ENCODE data around the gene SKI. TPM values are rescaled to one million over a fixed set of nuclear protein-coding genes. Genes with fewer than 3 reads are reported as not detected.

SKI gene
- total and polyA plus RNA-seq, 2 donors (not counting 1 experiment from before 2014, with no cell fraction given) = 14.9 to 74.9 TPM

DNA sequence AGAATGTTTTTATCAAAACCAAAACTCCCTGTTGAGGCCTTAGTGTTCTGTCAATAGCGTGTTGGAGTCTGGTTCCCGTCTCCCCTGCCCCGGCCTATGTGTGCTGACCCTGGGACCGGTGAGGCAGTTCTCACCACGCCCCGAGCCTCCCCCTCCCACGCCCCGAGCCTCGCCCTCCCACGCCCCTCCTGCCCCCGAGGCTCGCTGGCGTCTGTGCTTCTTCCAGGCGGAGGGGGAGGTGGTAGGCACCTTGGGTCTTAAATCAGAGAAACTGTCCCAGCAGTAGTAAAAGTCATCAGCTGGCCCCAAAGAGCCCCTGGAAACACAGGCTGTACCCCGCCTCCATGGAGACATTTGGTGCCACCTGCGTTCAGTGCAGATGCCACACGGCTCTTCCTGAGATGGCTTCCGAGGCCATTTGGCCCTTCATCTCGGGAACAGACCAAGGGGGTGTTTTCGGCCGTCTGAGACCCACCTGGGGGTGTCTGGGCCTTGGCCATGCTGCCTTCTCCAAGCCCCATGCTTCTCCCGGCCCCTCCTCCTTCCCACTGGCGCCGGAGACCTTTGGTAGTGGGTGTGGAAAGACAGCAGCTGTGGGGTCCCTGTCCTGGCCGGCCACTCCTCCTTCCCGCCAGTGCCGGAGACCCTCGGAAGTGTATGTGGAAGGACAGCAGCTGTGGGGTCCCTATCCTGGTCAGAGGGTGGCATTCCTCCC, 44.7 kb downstream of the SKI start:
- H3K36me3 ChIP-seq (replicated peaks in 1 of 2; ENCODE audit: control extremely low read depth in 1 of 2, control insufficient read depth in 1 of 2, extremely low read depth in 1 of 2, insufficient read depth in 2 of 2, low read length in 1 of 2) = peaks cover 0 to 9% of the 10 kb centered on the region in 2 experiments
- CTCF ChIA-PET = interaction anchor here (0.6 kb wide), 1 partner anchor 10 kb away, joined by 3 read pairs; no protein-coding TSS in a partner anchor
- Mint-ChIP-seq H3K27me3 (no peaks in the 10 kb centered on the region), H3K9me3 (ENCODE audit: insufficient read depth) (no peaks in the 10 kb centered on the region), H3K27ac (no peak overlapping the region), H3K4me1 (peaks cover 61% of the 10 kb centered on the region), H3K4me3 (no peak overlapping the region)
- no peaks in the 10 kb centered on the region for H3K27me3 ChIP-seq (replicated peaks in 1 of 4; ENCODE audit: control extremely low read depth in 1 of 4, control insufficient read depth in 3 of 4, insufficient read depth in 4 of 4, low read length in 3 of 4)
- no peak overlapping the region for H3K4me2 ChIP-seq (replicated peaks; ENCODE audit: low read depth, low read length, poor library complexity, severe bottlenecking)
- peaks cover 100% of the 10 kb centered on the region for H3K79me2 ChIP-seq (ENCODE audit: control insufficient read depth, insufficient read depth, low read length)
- H3K9ac ChIP-seq (ENCODE audit: low read length) = no peak overlapping the region
- no peak for TF ChIP-seq CTCF (IDR thresholded peaks at IDR 0.05)
- no peak for TF ChIP-seq EZH2 (IDR thresholded peaks at IDR 0.05; ENCODE audit: borderline replicate concordance, insufficient read depth, low read depth, low read length, poor library complexity, severe bottlenecking)
- H3K9me3 ChIP-seq (ENCODE audit: control extremely low read depth in 1 of 3, control insufficient read depth in 2 of 3, insufficient read depth in 1 of 3, low read length in 2 of 3) = no peaks in the 10 kb centered on the region
- H3K4me3 ChIP-seq (ENCODE audit: control extremely low read depth in 1 of 5, extremely low read depth in 1 of 5, insufficient read depth in 1 of 5, low read depth in 2 of 5, low read length in 4 of 5) = no peak overlapping the region
- H2AFZ ChIP-seq (ENCODE audit: insufficient read depth, low read depth, low read length, poor library complexity, severe bottlenecking) = no peak overlapping the region
- POLR2A ChIA-PET = no interaction called here
- DNase-seq (no peak), ATAC-seq (ENCODE audit: low read depth) (no peak)
- peaks cover 29 to 52% of the 10 kb centered on the region in 2 donors for H3K4me1 ChIP-seq (ENCODE audit: control insufficient read depth in 2 of 2, insufficient read depth in 2 of 2, low read length in 2 of 2)
- H4K20me1 ChIP-seq (ENCODE audit: control insufficient read depth, insufficient read depth, low read length, poor library complexity, severe bottlenecking) = peaks cover 100% of the 10 kb centered on the region
- no peak overlapping the region for H3K27ac ChIP-seq (ENCODE audit: low read length in 2 of 2)
- 90% methylated on average over 18 of the region's 28 CpGs for WGBS (ENCODE audit: insufficient coverage)
- intact Hi-C loops (cut with micrococcal nuclease) = no loop called here

- no peak for TF ChIP-seq CTCF (IDR thresholded peaks at IDR 0.05)
- no peak for TF ChIP-seq EZH2 (IDR thresholded peaks at IDR 0.05; ENCODE audit: borderline replicate concordance, insufficient read depth, low read depth, low read length, poor library complexity, severe bottlenecking)
- Mint-ChIP-seq H3K27ac (no peak overlapping the region), H3K27me3 (no peaks in the 10 kb centered on the region), H3K9me3 (ENCODE audit: insufficient read depth) (no peaks in the 10 kb centered on the region), H3K4me3 (no peak overlapping the region), H3K4me1 (peaks cover 64% of the 10 kb centered on the region)
- H2AFZ ChIP-seq (ENCODE audit: insufficient read depth, low read depth, low read length, poor library complexity, severe bottlenecking) = no peak overlapping the region
- no peak overlapping the region for H3K4me3 ChIP-seq (ENCODE audit: control extremely low read depth in 1 of 5, extremely low read depth in 1 of 5, insufficient read depth in 1 of 5, low read depth in 2 of 5, low read length in 4 of 5)
- H3K9ac ChIP-seq (ENCODE audit: low read length) = no peak overlapping the region
- H3K9me3 ChIP-seq (ENCODE audit: control extremely low read depth in 1 of 3, control insufficient read depth in 2 of 3, insufficient read depth in 1 of 3, low read length in 2 of 3) = no peaks in the 10 kb centered on the region
- no peak for ATAC-seq (ENCODE audit: low read depth)
- peak overlapping the region; percentile 52 for H3K4me2 ChIP-seq (replicated peaks; ENCODE audit: low read depth, low read length, poor library complexity, severe bottlenecking)
- ChIA-PET CTCF (no interaction called here), POLR2A (no interaction called here)
- H4K20me1 ChIP-seq (ENCODE audit: control insufficient read depth, insufficient read depth, low read length, poor library complexity, severe bottlenecking) = peaks cover 100% of the 10 kb centered on the region
- no peaks in the 10 kb centered on the region for H3K27me3 ChIP-seq (replicated peaks in 1 of 4; ENCODE audit: control extremely low read depth in 1 of 4, control insufficient read depth in 3 of 4, insufficient read depth in 4 of 4, low read length in 3 of 4)
- WGBS (ENCODE audit: insufficient coverage) = 95% methylated on average over 23 of the region's 29 CpGs
- DNase-seq = no peak
- H3K4me1 ChIP-seq (ENCODE audit: control insufficient read depth in 2 of 2, insufficient read depth in 2 of 2, low read length in 2 of 2) = peaks cover 36 to 55% of the 10 kb centered on the region in 2 donors
- no peak overlapping the region for H3K27ac ChIP-seq (ENCODE audit: low read length in 2 of 2)
- peaks cover 0 to 9% of the 10 kb centered on the region in 2 experiments for H3K36me3 ChIP-seq (replicated peaks in 1 of 2; ENCODE audit: control extremely low read depth in 1 of 2, control insufficient read depth in 1 of 2, extremely low read depth in 1 of 2, insufficient read depth in 2 of 2, low read length in 1 of 2)
- intact Hi-C loops (cut with micrococcal nuclease) = no loop called here
- H3K79me2 ChIP-seq (ENCODE audit: control insufficient read depth, insufficient read depth, low read length) = peaks cover 100% of the 10 kb centered on the region
Observed at GRCh38 chr1:2273401-2274090, 45.4 kb downstream of the SKI start.

Data from B cell (primary cell).